IMR-90 (cell line): ENCODE measurements around the gene CHP2.

Experiments
- MXI1 ChIP-seq: IDR thresholded peaks from 2 replicates; pipeline ENCODE4 v1.6.1; 2012; ENCODE audit warnings: low read depth, mild to moderate bottlenecking, low read length, moderate library complexity, borderline replicate concordance
- POLR2A ChIP-seq: IDR thresholded peaks from 2 replicates; pipeline ENCODE4 v1.6.1; 2012; ENCODE audit warnings: mild to moderate bottlenecking, low read depth, low read length
- RAD21 ChIP-seq: IDR thresholded peaks from 2 replicates; pipeline ENCODE4 v1.6.1; 2012; ENCODE audit warnings: low read length, improper control_type of control experiment
- TF ChIP-seq, protein P1 (sequence below): conservative IDR thresholded peaks from 2 replicates; pipeline ENCODE4 v1.5.1; 2012; ENCODE audit warnings: mild to moderate bottlenecking, low read depth, low read length, improper control_type of control experiment

DNA sequence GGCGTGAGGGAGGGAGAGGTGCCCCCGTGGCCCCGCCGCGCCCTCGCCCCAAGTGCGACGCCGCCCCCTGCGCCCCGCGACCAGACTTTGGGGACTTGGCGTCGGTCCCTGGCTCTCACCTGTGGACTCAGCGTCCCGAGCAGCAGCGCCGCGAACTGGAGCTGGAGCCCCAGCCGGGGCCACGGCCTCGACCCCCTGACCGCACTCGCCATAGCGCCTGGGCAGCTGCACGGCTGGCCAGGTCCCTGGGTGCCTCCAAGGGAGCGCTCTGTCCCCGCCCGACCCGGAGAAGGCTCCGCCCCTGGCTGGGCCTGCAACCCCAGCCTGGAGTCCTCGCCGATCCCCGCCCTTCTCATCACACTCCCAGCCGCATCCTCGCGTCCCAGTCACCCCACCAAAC is 41.9 kb upstream of the CHP2 start, which contains the start of gene ERN2:
- TF ChIP-seq MXI1, result no peak
- TF ChIP-seq RAD21, result no peak
- no peak for TF ChIP-seq POLR2A
- TF ChIP-seq, protein P1, sequence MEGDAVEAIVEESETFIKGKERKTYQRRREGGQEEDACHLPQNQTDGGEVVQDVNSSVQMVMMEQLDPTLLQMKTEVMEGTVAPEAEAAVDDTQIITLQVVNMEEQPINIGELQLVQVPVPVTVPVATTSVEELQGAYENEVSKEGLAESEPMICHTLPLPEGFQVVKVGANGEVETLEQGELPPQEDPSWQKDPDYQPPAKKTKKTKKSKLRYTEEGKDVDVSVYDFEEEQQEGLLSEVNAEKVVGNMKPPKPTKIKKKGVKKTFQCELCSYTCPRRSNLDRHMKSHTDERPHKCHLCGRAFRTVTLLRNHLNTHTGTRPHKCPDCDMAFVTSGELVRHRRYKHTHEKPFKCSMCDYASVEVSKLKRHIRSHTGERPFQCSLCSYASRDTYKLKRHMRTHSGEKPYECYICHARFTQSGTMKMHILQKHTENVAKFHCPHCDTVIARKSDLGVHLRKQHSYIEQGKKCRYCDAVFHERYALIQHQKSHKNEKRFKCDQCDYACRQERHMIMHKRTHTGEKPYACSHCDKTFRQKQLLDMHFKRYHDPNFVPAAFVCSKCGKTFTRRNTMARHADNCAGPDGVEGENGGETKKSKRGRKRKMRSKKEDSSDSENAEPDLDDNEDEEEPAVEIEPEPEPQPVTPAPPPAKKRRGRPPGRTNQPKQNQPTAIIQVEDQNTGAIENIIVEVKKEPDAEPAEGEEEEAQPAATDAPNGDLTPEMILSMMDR, result no peak
